ENCODE measurements around the gene CDH18. TPM values are rescaled to one million over a fixed set of nuclear protein-coding genes. Genes with fewer than 3 reads are reported as not detected.

CDH18 gene
- total RNA-seq, 2 donors from 2014 or later: 1.2 TPM; not detected in 1

- WGBS: 68% methylated on average over 3 of the region's 3 CpGs
- intact Hi-C loops (cut with DNase I): no loop called here
- DNase-seq (ENCODE audit: low spot score): no peak
These were observed 499.2 kb downstream of the CDH18 start for GRCh38 chr5:19488786-19489185.

GRCh38 chr5:19487480-19487879, 500.5 kb downstream of the CDH18 start:
- Histone ChIP-seq H3K36me3 (no peaks in the 10 kb centered on the region), H3K4me1 (replicated peaks) (no peaks in the 10 kb centered on the region), H3K9me3 (no peaks in the 10 kb centered on the region), H3K4me3 (no peak overlapping the region), H3K27ac (no peak overlapping the region), H3K27me3 (replicated peaks; ENCODE audit: insufficient read depth) (no peaks in the 10 kb centered on the region)
- no peak for TF ChIP-seq POLR2A (IDR thresholded peaks at IDR 0.05)
- no peak for TF ChIP-seq POLR2AphosphoS5 (IDR thresholded peaks at IDR 0.05)
- no peak for DNase-seq (ENCODE audit: low spot score)
- intact Hi-C loops (cut with DNase I): no loop called here

More at GRCh38 chr5:19488786-19489185, 499.2 kb downstream of the CDH18 start:
- Histone ChIP-seq H3K27ac (no peak overlapping the region), H3K27me3 (replicated peaks; ENCODE audit: insufficient read depth) (no peaks in the 10 kb centered on the region), H3K36me3 (no peaks in the 10 kb centered on the region), H3K4me3 (no peak overlapping the region), H3K4me1 (replicated peaks) (no peaks in the 10 kb centered on the region), H3K9me3 (no peaks in the 10 kb centered on the region)
- TF ChIP-seq POLR2AphosphoS5 (IDR thresholded peaks at IDR 0.05) (no peak), POLR2A (IDR thresholded peaks at IDR 0.05) (no peak)
- TF ChIP-seq, protein P1, sequence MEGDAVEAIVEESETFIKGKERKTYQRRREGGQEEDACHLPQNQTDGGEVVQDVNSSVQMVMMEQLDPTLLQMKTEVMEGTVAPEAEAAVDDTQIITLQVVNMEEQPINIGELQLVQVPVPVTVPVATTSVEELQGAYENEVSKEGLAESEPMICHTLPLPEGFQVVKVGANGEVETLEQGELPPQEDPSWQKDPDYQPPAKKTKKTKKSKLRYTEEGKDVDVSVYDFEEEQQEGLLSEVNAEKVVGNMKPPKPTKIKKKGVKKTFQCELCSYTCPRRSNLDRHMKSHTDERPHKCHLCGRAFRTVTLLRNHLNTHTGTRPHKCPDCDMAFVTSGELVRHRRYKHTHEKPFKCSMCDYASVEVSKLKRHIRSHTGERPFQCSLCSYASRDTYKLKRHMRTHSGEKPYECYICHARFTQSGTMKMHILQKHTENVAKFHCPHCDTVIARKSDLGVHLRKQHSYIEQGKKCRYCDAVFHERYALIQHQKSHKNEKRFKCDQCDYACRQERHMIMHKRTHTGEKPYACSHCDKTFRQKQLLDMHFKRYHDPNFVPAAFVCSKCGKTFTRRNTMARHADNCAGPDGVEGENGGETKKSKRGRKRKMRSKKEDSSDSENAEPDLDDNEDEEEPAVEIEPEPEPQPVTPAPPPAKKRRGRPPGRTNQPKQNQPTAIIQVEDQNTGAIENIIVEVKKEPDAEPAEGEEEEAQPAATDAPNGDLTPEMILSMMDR (IDR thresholded peaks at IDR 0.05): no peak

DNA sequence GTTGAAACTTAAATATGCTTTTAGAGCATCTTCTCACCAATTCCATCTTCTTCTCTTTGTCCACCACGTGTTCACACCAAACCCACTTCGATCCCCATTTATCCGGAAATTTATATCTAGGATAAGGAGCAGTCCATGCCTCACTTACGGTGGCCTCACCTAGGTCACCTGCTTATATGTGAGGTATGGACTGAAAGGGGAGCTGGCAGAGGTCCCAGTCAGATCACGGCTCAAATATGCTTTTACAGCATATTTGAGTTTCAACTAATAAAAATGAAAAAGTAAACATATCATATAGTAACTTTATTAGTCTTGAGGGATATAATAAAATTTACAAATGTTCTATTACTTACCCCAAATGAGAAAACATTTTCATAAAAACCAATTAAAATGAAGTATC, 508.4 kb downstream of the CDH18 start:
- TF ChIP-seq POLR2A (IDR thresholded peaks at IDR 0.05): no peak
- TF ChIP-seq, protein P1 (IDR thresholded peaks at IDR 0.05): no peak
- no peak for TF ChIP-seq POLR2AphosphoS5 (IDR thresholded peaks at IDR 0.05)
- intact Hi-C loops (cut with DNase I): no loop called here
- no peaks in the 10 kb centered on the region for H3K27me3 ChIP-seq (replicated peaks; ENCODE audit: insufficient read depth)
- 56% methylated on average over 5 of the region's 5 CpGs for WGBS
- no peaks in the 10 kb centered on the region for H3K4me1 ChIP-seq (replicated peaks)
- no peaks in the 10 kb centered on the region for H3K36me3 ChIP-seq
- no peak overlapping the region for H3K4me3 ChIP-seq
- no peak for DNase-seq (ENCODE audit: low spot score)
- H3K27ac ChIP-seq: no peak overlapping the region
- no peaks in the 10 kb centered on the region for H3K9me3 ChIP-seq

GRCh38 chr5:19462019-19462418, 526.0 kb downstream of the CDH18 start:
- Histone ChIP-seq H3K36me3 (no peaks in the 10 kb centered on the region), H3K27me3 (replicated peaks; ENCODE audit: insufficient read depth) (no peaks in the 10 kb centered on the region), H3K4me3 (no peak overlapping the region), H3K4me1 (replicated peaks) (no peaks in the 10 kb centered on the region), H3K9me3 (no peaks in the 10 kb centered on the region), H3K27ac (no peak overlapping the region)
- no peak for TF ChIP-seq POLR2AphosphoS5 (IDR thresholded peaks at IDR 0.05)
- TF ChIP-seq, protein P1 (IDR thresholded peaks at IDR 0.05): no peak
- no peak for TF ChIP-seq POLR2A (IDR thresholded peaks at IDR 0.05)
- 54% methylated on average over 1 of the region's 1 CpG for WGBS
- intact Hi-C loops (cut with DNase I): no loop called here
- DNase-seq (ENCODE audit: low spot score): no peak

DNA sequence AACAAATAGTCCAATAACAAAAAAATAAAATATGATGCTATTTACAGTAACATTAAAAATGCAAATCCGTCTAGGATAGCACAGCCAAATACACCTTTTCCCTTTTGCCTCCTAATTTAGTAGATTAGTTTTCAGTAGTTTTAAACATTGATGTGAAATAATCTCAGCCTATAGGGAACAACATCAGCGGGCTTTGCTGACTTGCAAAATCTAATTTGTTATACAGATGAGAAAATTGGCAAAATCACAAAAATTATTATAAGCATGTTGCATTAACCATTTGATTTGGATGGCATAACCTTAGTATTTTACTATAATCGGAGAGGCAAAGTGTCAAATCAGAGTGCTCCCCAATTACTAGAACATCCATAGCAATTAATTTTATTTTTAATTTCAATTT, 563.5 kb downstream of the CDH18 start:
- TF ChIP-seq POLR2AphosphoS5 (IDR thresholded peaks at IDR 0.05) (no peak), POLR2A (IDR thresholded peaks at IDR 0.05) (no peak)
- TF ChIP-seq, protein P1 (IDR thresholded peaks at IDR 0.05): no peak
- 90% methylated on average over 3 of the region's 3 CpGs for WGBS
- intact Hi-C loops (cut with DNase I): no loop called here
- Histone ChIP-seq H3K27ac (no peak overlapping the region), H3K4me1 (replicated peaks) (no peaks in the 10 kb centered on the region), H3K9me3 (no peaks in the 10 kb centered on the region), H3K36me3 (no peaks in the 10 kb centered on the region), H3K4me3 (no peak overlapping the region), H3K27me3 (replicated peaks; ENCODE audit: insufficient read depth) (no peaks in the 10 kb centered on the region)
- no peak for DNase-seq (ENCODE audit: low spot score)
